GM12873 (cell line): ENCODE results near the gene NEDD4L.

ENCODE experiments used
- TF ChIP-seq, protein P1 (sequence below): IDR thresholded peaks from 2 replicates; pipeline ENCODE4 v1.5.1; 2012; ENCODE audit warnings: low read depth, mild to moderate bottlenecking, moderate library complexity, low read length, control low read depth; ENCODE audit not compliant: insufficient read depth; ENCODE audit errors: missing control alignments

The NEDD4L gene

DNA sequence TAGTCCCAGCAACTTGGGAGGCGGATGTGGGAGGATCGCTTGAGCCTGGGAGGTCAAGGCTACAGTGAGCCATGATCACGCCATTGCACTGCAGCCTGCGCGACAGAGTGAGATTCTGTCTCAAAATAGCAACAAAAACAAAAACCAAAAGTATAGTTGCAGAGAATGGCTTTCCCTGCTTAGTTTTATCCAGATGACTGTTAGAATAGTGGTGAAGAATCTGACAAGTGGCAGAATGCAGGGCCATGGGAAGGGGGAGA, 53.8 kb downstream of the NEDD4L start:
- TF ChIP-seq, protein P1, sequence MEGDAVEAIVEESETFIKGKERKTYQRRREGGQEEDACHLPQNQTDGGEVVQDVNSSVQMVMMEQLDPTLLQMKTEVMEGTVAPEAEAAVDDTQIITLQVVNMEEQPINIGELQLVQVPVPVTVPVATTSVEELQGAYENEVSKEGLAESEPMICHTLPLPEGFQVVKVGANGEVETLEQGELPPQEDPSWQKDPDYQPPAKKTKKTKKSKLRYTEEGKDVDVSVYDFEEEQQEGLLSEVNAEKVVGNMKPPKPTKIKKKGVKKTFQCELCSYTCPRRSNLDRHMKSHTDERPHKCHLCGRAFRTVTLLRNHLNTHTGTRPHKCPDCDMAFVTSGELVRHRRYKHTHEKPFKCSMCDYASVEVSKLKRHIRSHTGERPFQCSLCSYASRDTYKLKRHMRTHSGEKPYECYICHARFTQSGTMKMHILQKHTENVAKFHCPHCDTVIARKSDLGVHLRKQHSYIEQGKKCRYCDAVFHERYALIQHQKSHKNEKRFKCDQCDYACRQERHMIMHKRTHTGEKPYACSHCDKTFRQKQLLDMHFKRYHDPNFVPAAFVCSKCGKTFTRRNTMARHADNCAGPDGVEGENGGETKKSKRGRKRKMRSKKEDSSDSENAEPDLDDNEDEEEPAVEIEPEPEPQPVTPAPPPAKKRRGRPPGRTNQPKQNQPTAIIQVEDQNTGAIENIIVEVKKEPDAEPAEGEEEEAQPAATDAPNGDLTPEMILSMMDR = no peak

- TF ChIP-seq, protein P1 = no peak
Observed at GRCh38 chr18:58098706-58099105, 54.7 kb downstream of the NEDD4L start.

DNA sequence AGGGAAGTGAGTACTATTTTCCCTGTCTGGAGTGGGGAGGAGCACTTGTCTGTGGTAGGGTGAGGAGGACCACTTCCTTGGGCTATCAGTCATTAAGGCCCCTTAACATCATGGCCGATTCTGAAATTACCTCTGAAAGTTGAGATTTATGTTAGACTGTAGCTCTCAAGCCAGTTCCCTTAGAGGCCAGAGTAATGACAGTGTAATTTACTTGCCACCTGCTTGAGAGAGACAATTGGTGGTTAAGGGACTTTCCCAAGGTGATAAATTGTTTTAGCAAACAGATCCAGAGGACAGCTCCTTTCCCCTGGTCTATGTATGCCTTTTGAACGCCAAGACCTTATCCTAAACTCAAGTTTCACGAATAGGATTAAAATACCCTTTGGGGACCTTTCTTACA, 56.1 kb downstream of the NEDD4L start:
- TF ChIP-seq, protein P1 = no peak

- TF ChIP-seq, protein P1 = no peak
Observed at GRCh38 chr18:58101291-58101794, 57.3 kb downstream of the NEDD4L start.

- TF ChIP-seq, protein P1 = no peak
Observed at GRCh38 chr18:58102018-58102417, 58.0 kb downstream of the NEDD4L start.

GRCh38 chr18:58102875-58103274, 58.8 kb downstream of the NEDD4L start:
- TF ChIP-seq, protein P1 = no peak

DNA sequence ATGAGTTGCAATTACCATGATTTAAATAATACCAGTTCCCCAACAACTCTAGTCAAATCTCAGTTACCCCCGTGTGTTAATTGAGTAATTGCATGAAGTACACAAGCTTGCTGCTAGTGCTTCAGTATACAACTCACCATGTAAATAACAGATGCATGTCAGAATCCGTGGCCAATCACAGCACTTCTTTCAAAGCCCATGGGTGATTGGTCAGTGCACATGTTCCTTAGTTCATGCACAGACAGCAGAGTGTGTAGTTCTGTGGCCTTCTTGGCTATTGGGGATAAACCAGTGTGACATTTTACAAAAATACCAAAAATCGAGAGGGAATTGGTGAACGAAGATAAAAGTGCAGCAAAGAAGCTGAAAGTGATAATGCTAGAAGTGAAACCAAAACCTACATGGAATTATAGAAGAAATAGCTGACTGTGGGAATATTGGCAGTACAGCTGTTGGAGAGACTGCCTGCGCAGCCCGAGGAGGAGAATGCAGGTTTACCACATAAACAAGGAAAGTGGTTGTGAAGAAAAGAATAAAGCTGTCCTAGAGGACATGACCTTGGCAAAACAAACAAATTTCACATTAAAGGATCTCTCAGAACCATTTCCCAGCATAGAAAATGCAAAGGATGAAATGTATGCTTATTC, 59.4 kb downstream of the NEDD4L start:
- TF ChIP-seq, protein P1 = no peak
